NCI-H2227 treated with DMSO at 0.1 percent for 48 hours (cell line): ENCODE results near the gene ZBTB8A.
"Not testable (repeated sequence)": the region's sequence is repeated elsewhere in the genome, so short reads cannot be mapped to it uniquely, and the experiment has no call there.

ENCODE experiments used
- DNase-seq: peaks from one replicate; lab custom pipeline; 2025; lab: John Stamatoyannopoulos, UW

The ZBTB8A gene

GRCh38 chr1:32536764-32537163, 2.5 kb upstream of the ZBTB8A start:
- DNase-seq: no peak

- peak; percentile 58 for DNase-seq
These were observed 651 bp downstream of the ZBTB8A start for GRCh38 chr1:32539584-32540571.

GRCh38 chr1:32540605-32541004, 1.4 kb downstream of the ZBTB8A start:
- no peak for DNase-seq

- DNase-seq: no peak
These were observed 1.9 kb downstream of the ZBTB8A start for GRCh38 chr1:32541064-32541566.

GRCh38 chr1:32546611-32547010, 7.4 kb downstream of the ZBTB8A start:
- no peak for DNase-seq

- DNase-seq: no peak
These were observed 10.4 kb downstream of the ZBTB8A start for GRCh38 chr1:32549616-32550015.

GRCh38 chr1:32554288-32554687, 15.1 kb downstream of the ZBTB8A start:
- no peak for DNase-seq

- not testable (repeated sequence) for DNase-seq
These were observed 17.8 kb downstream of the ZBTB8A start for GRCh38 chr1:32557035-32557434.

GRCh38 chr1:32557812-32558211, 18.6 kb downstream of the ZBTB8A start:
- DNase-seq: no peak

GRCh38 chr1:32568929-32569328, 29.7 kb downstream of the ZBTB8A start:
- DNase-seq: no peak

- DNase-seq: no peak
These were observed 41.3 kb downstream of the ZBTB8A start for GRCh38 chr1:32580348-32581017.

- DNase-seq: no peak
These were observed 53.7 kb downstream of the ZBTB8A start for GRCh38 chr1:32592943-32593342.

GRCh38 chr1:32600034-32600433, 60.8 kb downstream of the ZBTB8A start:
- DNase-seq: no peak

- DNase-seq: no peak
These were observed 66.6 kb downstream of the ZBTB8A start for GRCh38 chr1:32605711-32606424.

GRCh38 chr1:32606565-32607371, 67.5 kb downstream of the ZBTB8A start:
- no peak for DNase-seq

GRCh38 chr1:32609180-32609579, 70.0 kb downstream of the ZBTB8A start:
- no peak for DNase-seq

- no peak for DNase-seq
These were observed 72.6 kb downstream of the ZBTB8A start for GRCh38 chr1:32611859-32612188.

- DNase-seq: peak; percentile 81
These were observed 73.1 kb downstream of the ZBTB8A start for GRCh38 chr1:32612189-32612881.

- no peak for DNase-seq
These were observed 74.2 kb downstream of the ZBTB8A start for GRCh38 chr1:32613472-32613871.

- no peak for DNase-seq
These were observed 79.5 kb downstream of the ZBTB8A start for GRCh38 chr1:32618673-32619221.
